Measurements from ENCODE around the gene RIMBP2. TPM values are rescaled to one million over a fixed set of nuclear protein-coding genes. Genes with fewer than 3 reads are reported as not detected.

RIMBP2 gene
- polyA plus RNA-seq, 1 donor (not counting 4 experiments of a cell fraction or from before 2014, with no cell fraction given) = 0.16 TPM

- no peak for DNase-seq (ENCODE audit: low read depth, low spot score)
- Histone ChIP-seq H4K20me1 (ENCODE audit: control insufficient read depth, extremely low read depth, insufficient read depth, low read length) (no peaks in the 10 kb centered on the region), H3K9ac (ENCODE audit: control insufficient read depth, extremely low read depth, insufficient read depth, low read length) (no peak overlapping the region), H3K27me3 (ENCODE audit: control insufficient read depth, extremely low read depth, insufficient read depth, low read length) (no peaks in the 10 kb centered on the region), H3K27ac (ENCODE audit: control insufficient read depth, insufficient read depth, low read length) (no peak overlapping the region), H3K36me3 (ENCODE audit: control insufficient read depth in 2 of 2, extremely low read depth in 1 of 2, insufficient read depth in 2 of 2, low read length in 2 of 2) (no peaks in the 10 kb centered on the region), H3K9me3 (ENCODE audit: control insufficient read depth, low read depth, low read length) (peaks cover 8% of the 10 kb centered on the region), H3K4me2 (ENCODE audit: control insufficient read depth, extremely low read depth, insufficient read depth, low read depth, low read length) (no peak overlapping the region), H3K9me1 (ENCODE audit: control insufficient read depth, extremely low read depth, insufficient read depth, low read length) (no peaks in the 10 kb centered on the region), H3K4me1 (ENCODE audit: control insufficient read depth, extremely low read depth, insufficient read depth, low read length) (no peaks in the 10 kb centered on the region), H3K79me2 (ENCODE audit: control insufficient read depth, insufficient read depth, low read length) (no peaks in the 10 kb centered on the region), H3K4me3 (ENCODE audit: control insufficient read depth in 2 of 3, extremely low read depth in 1 of 3, insufficient read depth in 2 of 3, low read depth in 1 of 3, low read length in 3 of 3) (no peak overlapping the region), H2AFZ (ENCODE audit: control insufficient read depth, low read length) (no peak overlapping the region)
- dilution Hi-C loops (cut with MboI; ENCODE audit: extremely low pct_ligation_motif_present, low sequenced_read_pairs) = no loop called here
- TF ChIP-seq CTCF (optimal IDR thresholded peaks at IDR 0.05 in 1 of 3, IDR thresholded peaks at IDR 0.05 in 1 of 3, conservative IDR thresholded peaks at IDR 0.05 in 1 of 3; ENCODE audit: extremely low read depth in 1 of 3, insufficient read depth in 2 of 3, low read length in 3 of 3) = no peak
- TF ChIP-seq EZH2 (IDR thresholded peaks at IDR 0.05; ENCODE audit: low read length) = no peak
- no peak for FAIRE-seq
Measured at GRCh38 chr12:130452546-130452945, 263.6 kb downstream of the RIMBP2 start.

GRCh38 chr12:130451001-130451930 is 264.8 kb downstream of the RIMBP2 start:
- dilution Hi-C loops (cut with MboI; ENCODE audit: extremely low pct_ligation_motif_present, low sequenced_read_pairs) = no loop called here
- H3K4me1 ChIP-seq (ENCODE audit: control insufficient read depth, extremely low read depth, insufficient read depth, low read length) = no peaks in the 10 kb centered on the region
- no peaks in the 10 kb centered on the region for H3K9me1 ChIP-seq (ENCODE audit: control insufficient read depth, extremely low read depth, insufficient read depth, low read length)
- no peaks in the 10 kb centered on the region for H3K27me3 ChIP-seq (ENCODE audit: control insufficient read depth, extremely low read depth, insufficient read depth, low read length)
- TF ChIP-seq CTCF (optimal IDR thresholded peaks at IDR 0.05 in 1 of 3, IDR thresholded peaks at IDR 0.05 in 1 of 3, conservative IDR thresholded peaks at IDR 0.05 in 1 of 3; ENCODE audit: extremely low read depth in 1 of 3, insufficient read depth in 2 of 3, low read length in 3 of 3) (no peak), EZH2 (IDR thresholded peaks at IDR 0.05; ENCODE audit: low read length) (no peak)
- H3K4me3 ChIP-seq (ENCODE audit: control insufficient read depth in 2 of 3, extremely low read depth in 1 of 3, insufficient read depth in 2 of 3, low read depth in 1 of 3, low read length in 3 of 3) = no peak overlapping the region
- no peaks in the 10 kb centered on the region for H3K79me2 ChIP-seq (ENCODE audit: control insufficient read depth, insufficient read depth, low read length)
- FAIRE-seq = no peak
- no peaks in the 10 kb centered on the region for H3K36me3 ChIP-seq (ENCODE audit: control insufficient read depth in 2 of 2, extremely low read depth in 1 of 2, insufficient read depth in 2 of 2, low read length in 2 of 2)
- H3K27ac ChIP-seq (ENCODE audit: control insufficient read depth, insufficient read depth, low read length) = no peak overlapping the region
- H2AFZ ChIP-seq (ENCODE audit: control insufficient read depth, low read length) = no peak overlapping the region
- no peak for DNase-seq (ENCODE audit: low read depth, low spot score)
- H3K4me2 ChIP-seq (ENCODE audit: control insufficient read depth, extremely low read depth, insufficient read depth, low read depth, low read length) = no peak overlapping the region
- H3K9ac ChIP-seq (ENCODE audit: control insufficient read depth, extremely low read depth, insufficient read depth, low read length) = no peak overlapping the region
- H4K20me1 ChIP-seq (ENCODE audit: control insufficient read depth, extremely low read depth, insufficient read depth, low read length) = no peaks in the 10 kb centered on the region
- H3K9me3 ChIP-seq (ENCODE audit: control insufficient read depth, low read depth, low read length) = peaks cover 13% of the 10 kb centered on the region
